Astrocyte of the spinal cord (primary cell): ENCODE data around the gene TENM4.

Experiments used
- DNase-seq: peaks from one replicate; pipeline ENCODE4 v3.0.0; 2011; ENCODE audit warnings: low read depth, low spot score
- H3K4me3 ChIP-seq: 2 replicates; pipeline ENCODE4 v1.5.1; 2011; ENCODE audit warnings: low read depth, mild to moderate bottlenecking, low read length, moderate library complexity
- in situ Hi-C: cut with HindIII; loops from 2 replicates; pipeline ENCODE4 v1.10.0; 2017; ENCODE audit warnings: low sequenced_read_pairs
- TF ChIP-seq, protein P1 (sequence below): IDR thresholded peaks from 2 replicates; pipeline ENCODE4 v1.5.1; 2012; ENCODE audit warnings: low read depth, mild to moderate bottlenecking, low read length, inconsistent platforms

Gene TENM4

DNA sequence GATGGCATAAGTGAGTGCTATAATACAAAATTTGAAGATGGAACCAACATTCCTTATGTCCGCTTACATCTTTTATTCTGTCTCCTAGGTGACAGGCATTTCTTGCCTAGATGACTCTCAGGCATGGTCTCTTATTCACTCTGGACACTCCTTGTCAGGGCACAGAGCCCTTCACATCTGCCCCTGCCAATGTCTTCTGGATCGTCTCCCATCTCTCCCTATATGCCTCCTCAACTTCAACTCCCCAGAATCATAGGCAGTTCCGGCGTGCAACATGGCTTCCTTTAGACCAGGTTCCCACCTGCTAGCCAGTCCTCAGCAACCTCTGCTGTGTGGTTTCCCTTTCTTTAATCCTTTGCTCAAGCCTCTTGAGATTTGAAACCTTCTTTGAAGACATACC lies 300.9 kb downstream of the TENM4 start:
- in situ Hi-C loops = no loop called here
- TF ChIP-seq, protein P1, sequence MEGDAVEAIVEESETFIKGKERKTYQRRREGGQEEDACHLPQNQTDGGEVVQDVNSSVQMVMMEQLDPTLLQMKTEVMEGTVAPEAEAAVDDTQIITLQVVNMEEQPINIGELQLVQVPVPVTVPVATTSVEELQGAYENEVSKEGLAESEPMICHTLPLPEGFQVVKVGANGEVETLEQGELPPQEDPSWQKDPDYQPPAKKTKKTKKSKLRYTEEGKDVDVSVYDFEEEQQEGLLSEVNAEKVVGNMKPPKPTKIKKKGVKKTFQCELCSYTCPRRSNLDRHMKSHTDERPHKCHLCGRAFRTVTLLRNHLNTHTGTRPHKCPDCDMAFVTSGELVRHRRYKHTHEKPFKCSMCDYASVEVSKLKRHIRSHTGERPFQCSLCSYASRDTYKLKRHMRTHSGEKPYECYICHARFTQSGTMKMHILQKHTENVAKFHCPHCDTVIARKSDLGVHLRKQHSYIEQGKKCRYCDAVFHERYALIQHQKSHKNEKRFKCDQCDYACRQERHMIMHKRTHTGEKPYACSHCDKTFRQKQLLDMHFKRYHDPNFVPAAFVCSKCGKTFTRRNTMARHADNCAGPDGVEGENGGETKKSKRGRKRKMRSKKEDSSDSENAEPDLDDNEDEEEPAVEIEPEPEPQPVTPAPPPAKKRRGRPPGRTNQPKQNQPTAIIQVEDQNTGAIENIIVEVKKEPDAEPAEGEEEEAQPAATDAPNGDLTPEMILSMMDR = no peak
- H3K4me3 ChIP-seq = no peak overlapping the region
- no peak for DNase-seq

GRCh38 chr11:79129702-79130101 lies 311.1 kb downstream of the TENM4 start:
- no peak for DNase-seq
- TF ChIP-seq, protein P1 = no peak
- no peak overlapping the region for H3K4me3 ChIP-seq
- in situ Hi-C loops = no loop called here

GRCh38 chr11:79128291-79128690 lies 312.5 kb downstream of the TENM4 start:
- no peak for DNase-seq
- H3K4me3 ChIP-seq = no peak overlapping the region
- TF ChIP-seq, protein P1 = no peak
- in situ Hi-C loops = no loop called here

DNA sequence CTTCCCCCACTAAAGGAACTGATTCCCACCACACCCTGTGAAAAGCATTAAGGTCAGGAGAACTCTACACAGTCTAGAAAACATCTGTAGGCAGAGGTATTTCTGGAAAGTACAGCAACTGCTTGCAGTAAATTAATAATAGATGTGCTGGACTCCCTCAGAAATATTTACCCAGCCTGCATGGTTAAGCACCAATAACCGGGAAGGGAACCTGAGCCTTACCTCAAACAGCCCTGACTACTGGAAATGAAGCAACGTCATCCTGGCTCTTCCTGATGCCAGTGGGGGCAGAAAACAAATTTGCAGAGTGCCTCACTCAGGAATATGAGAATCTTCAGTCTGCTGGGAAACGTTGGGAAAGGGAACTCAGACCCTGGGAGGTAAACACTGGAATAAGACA lies 318.1 kb downstream of the TENM4 start:
- H3K4me3 ChIP-seq = no peak overlapping the region
- in situ Hi-C loops = no loop called here
- no peak for DNase-seq
- TF ChIP-seq, protein P1 = no peak

DNA sequence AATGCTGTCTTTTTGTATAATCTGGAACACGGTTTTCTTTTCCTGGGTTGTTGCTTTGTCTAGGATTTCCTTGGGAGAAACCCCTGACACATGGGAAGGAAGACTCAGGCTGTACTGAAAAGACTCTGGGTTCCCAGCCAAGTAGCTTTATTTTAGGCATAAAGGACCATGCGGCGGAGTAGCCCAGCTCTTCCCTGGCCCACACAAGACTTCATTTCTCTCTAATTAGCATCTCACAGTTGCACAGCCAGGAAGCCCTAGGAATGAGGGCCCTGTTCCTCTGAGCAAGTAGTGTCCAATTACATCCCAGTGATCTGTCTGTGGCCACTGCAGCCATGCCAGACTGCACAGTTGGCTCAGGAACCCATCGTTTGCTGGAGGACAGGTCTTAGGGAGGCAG lies 319.5 kb downstream of the TENM4 start:
- no peak overlapping the region for H3K4me3 ChIP-seq
- in situ Hi-C loops = no loop called here
- TF ChIP-seq, protein P1 = no peak
- peak; percentile 46 for DNase-seq

- no peak overlapping the region for H3K4me3 ChIP-seq
- TF ChIP-seq, protein P1 = no peak
- DNase-seq = no peak
- in situ Hi-C loops = no loop called here
These were observed 321.1 kb downstream of the TENM4 start for GRCh38 chr11:79119491-79120284.

DNA sequence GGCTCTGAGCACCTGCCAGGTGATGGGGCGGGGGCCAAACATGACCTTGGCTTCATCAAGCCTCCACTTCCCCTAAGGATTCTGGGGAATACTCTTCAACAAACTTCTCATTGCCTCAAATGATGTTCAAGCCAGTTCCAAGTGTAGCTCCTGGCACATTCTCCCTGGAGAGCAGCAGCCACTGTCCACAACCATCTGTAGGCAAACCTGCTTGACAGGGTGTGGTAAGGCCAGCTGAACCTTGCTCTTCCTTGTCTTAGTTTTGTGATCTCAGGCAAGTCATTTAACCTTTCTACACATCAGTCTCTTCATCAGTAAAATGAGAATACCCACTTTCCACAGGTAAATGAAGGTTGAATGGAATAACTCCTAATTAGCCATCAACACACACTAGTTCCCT lies 323.3 kb downstream of the TENM4 start:
- no peak for DNase-seq
- TF ChIP-seq, protein P1 = no peak
- in situ Hi-C loops = no loop called here
- no peak overlapping the region for H3K4me3 ChIP-seq
